Panc1 (cell line): ENCODE results near the gene SPTBN4. TPM values are rescaled to one million over a fixed set of nuclear protein-coding genes. Genes with fewer than 3 reads are reported as not detected.
A peak's percentile ranks its signal among the peaks of the same experiment; 100 is the strongest.

Experiments used
- ATAC-seq: fragments of 200-7000 bp; cut with Tn5 transposase; 2 replicates; pipeline ENCODE4 v1.9.1; 2020; ENCODE audit warnings: mild to moderate bottlenecking, moderate library complexity
- BruUV-seq: library from RNA; stranded (reverse); fragments of 400-500 nt; replicated peaks from 2 replicates; lab custom pipeline; 2021; lab: Mats Ljungman, UMichigan
- CTCF ChIA-PET: fragments of 300-600 bp; sonication (Branson Sonifier 250); formaldehyde crosslinking; loops from one replicate; lab custom pipeline; 2022; ENCODE audit warnings: antibody characterized with exemption; lab: Charles Lee
- POLR2A ChIA-PET: fragments of 300-600 bp; sonication (Branson Sonifier 250); formaldehyde crosslinking; loops from one replicate; lab custom pipeline; 2022; ENCODE audit warnings: antibody characterized with exemption; lab: Charles Lee
- DNase-seq: peaks from one replicate; pipeline ENCODE4 v3.0.0-alpha.2; 2010; ENCODE audit warnings: low read depth, low spot score
- H3K27ac ChIP-seq: 2 replicates; pipeline ENCODE4 v1.5.1; 2011; ENCODE audit warnings: mild to moderate bottlenecking, low read length, inconsistent platforms
- H3K27me3 ChIP-seq: fragments of 200-500 bp; sonication (Bioruptor generic); 2 replicates; pipeline ENCODE4 v1.6.0; 2014; ENCODE audit warnings: low read length, inconsistent platforms; ENCODE audit not compliant: control insufficient read depth, insufficient read depth
- H3K36me3 ChIP-seq: fragments of 200-500 bp; sonication (Bioruptor generic); 2 replicates; pipeline ENCODE4 v1.5.1; 2014; ENCODE audit warnings: inconsistent platforms, mild to moderate bottlenecking, low read length, moderate library complexity; ENCODE audit not compliant: control insufficient read depth, insufficient read depth
- H3K4me1 ChIP-seq: 2 replicates; pipeline ENCODE4 v1.5.1; 2011; ENCODE audit warnings: inconsistent platforms, mild to moderate bottlenecking, low read length, moderate library complexity; ENCODE audit not compliant: control insufficient read depth, insufficient read depth
- H3K4me3 ChIP-seq, 2 experiments: 2 replicates each; pipeline ENCODE4 v1.5.1; 2011 to 2012; ENCODE audit warnings: low read depth in 2 of 2, low read length in 2 of 2, mild to moderate bottlenecking in 2 of 2, inconsistent platforms in 1 of 2, moderate library complexity in 1 of 2
- H3K9me3 ChIP-seq: fragments of 200-500 bp; sonication (Bioruptor generic); 2 replicates; pipeline ENCODE4 v1.5.1; 2014; ENCODE audit warnings: low read depth, mild to moderate bottlenecking, inconsistent platforms, low read length, moderate library complexity; ENCODE audit not compliant: control insufficient read depth, insufficient read depth
- CTCF ChIP-seq: fragments of 450-650 bp; IDR thresholded peaks from 2 replicates; pipeline ENCODE4 v1.5.1; 2017; ENCODE audit warnings: mild to moderate bottlenecking
- POLR2AphosphoS5 ChIP-seq: IDR thresholded peaks from 2 replicates; pipeline ENCODE4 v1.6.1; 2012; ENCODE audit warnings: mild to moderate bottlenecking, low read depth, low read length, moderate library complexity
- REST ChIP-seq, 2 experiments: IDR thresholded peaks; 2 replicates each; pipeline ENCODE4 v1.6.1; 2011 to 2012; ENCODE audit warnings: low read depth in 2 of 2, control low read depth in 1 of 2, low read length in 1 of 2, mild to moderate bottlenecking in 1 of 2, moderate library complexity in 1 of 2; ENCODE audit not compliant: insufficient read depth in 1 of 2
- SIN3A ChIP-seq: IDR thresholded peaks from 2 replicates; pipeline ENCODE4 v1.6.1; 2012; ENCODE audit warnings: low read depth, mild to moderate bottlenecking, low read length, moderate library complexity, borderline replicate concordance; ENCODE audit not compliant: insufficient read depth
- TCF7L2 ChIP-seq: IDR thresholded peaks from 2 replicates; pipeline ENCODE4 v1.6.1; 2011; ENCODE audit warnings: mild to moderate bottlenecking, low read depth, low read length, inconsistent platforms
- in situ Hi-C: cut with HindIII; loops from 2 replicates; pipeline ENCODE4 v1.10.0; 2016; ENCODE audit warnings: low sequenced_read_pairs, low pct_unique_long_range_greater_than_20kb
- intact Hi-C: fragments of 100-400 bp; cut with micrococcal nuclease; formaldehyde crosslinking; loops from one replicate; pipeline ENCODE4 v1.10.0; 2022; ENCODE audit not compliant: unreplicated experiment
- total RNA-seq: library from RNA; stranded (reverse); gene quantifications from one replicate; pipeline ENCODE4 v1.2.1, GENCODE V29; 2021; ENCODE audit not compliant: unreplicated experiment

SPTBN4 gene
- total RNA-seq, 1 experiment from 2014 or later = 1.2 TPM

- no peaks in the 10 kb centered on the region for H3K9me3 ChIP-seq
- in situ Hi-C loops = no loop called here
- intact Hi-C loops = no loop called here
- peak overlapping the region; percentile 74 to 82 for H3K4me3 ChIP-seq
- H3K4me1 ChIP-seq = no peaks in the 10 kb centered on the region; the same call in 1 of the 2 replicates
- BruUV-seq = no TSS peak
- H3K27me3 ChIP-seq = no peaks in the 10 kb centered on the region
- ChIA-PET POLR2A (no interaction called here), CTCF (no interaction called here)
- H3K27ac ChIP-seq = peak overlapping the region; percentile 48; the same call in 1 of the 2 replicates
- DNase-seq (no peak), ATAC-seq (peak; percentile 70)
- TF ChIP-seq SIN3A = no peak
- TF ChIP-seq CTCF = no peak
- TF ChIP-seq TCF7L2 = no peak
- no peak for TF ChIP-seq REST (IDR thresholded peaks at IDR 0.05; ENCODE audit: insufficient read depth in 1 of 2, low read depth in 2 of 2, low read length in 1 of 2)
- no peak for TF ChIP-seq POLR2AphosphoS5
- H3K36me3 ChIP-seq = no peaks in the 10 kb centered on the region
Observed at GRCh38 chr19:40576151-40576584, 109.4 kb downstream of the SPTBN4 start.

GRCh38 chr19:40576585-40577451 is 110.0 kb downstream of the SPTBN4 start, which contains the start of gene SHKBP1:
TSS of gene SHKBP1 (plus strand) at chr19:40576873. CDS start at chr19:40576900, 27 bp downstream.
- Histone ChIP-seq H3K4me3 (peak within 1 kb of the TSS; percentile 74 to 82), H3K36me3 (no peaks in the 10 kb centered on the region), H3K4me1 (no peaks in the 10 kb centered on the region; the same call in 1 of the 2 replicates), H3K27ac (peak within 1 kb of the TSS; percentile 79), H3K27me3 (no peaks in the 10 kb centered on the region), H3K9me3 (no peaks in the 10 kb centered on the region)
- TF ChIP-seq REST (IDR thresholded peaks at IDR 0.05; ENCODE audit: insufficient read depth in 1 of 2, low read depth in 2 of 2, low read length in 1 of 2) (no peak), SIN3A (peak; percentile 61; the same call in 1 of the 2 replicates), CTCF (no peak), POLR2AphosphoS5 (peak; percentile 47; the same call in 1 of the 2 replicates), TCF7L2 (no peak)
- BruUV-seq = no TSS peak
- POLR2A ChIA-PET = no interaction called here
- no peak for DNase-seq
- CTCF ChIA-PET = no interaction called here
- ATAC-seq = peak; percentile 100
- intact Hi-C loops (no loop called here), in situ Hi-C loops (no loop called here)
